ENCODE measurements around the gene NLE1.
"Not testable (repeated sequence)": the region's sequence is repeated elsewhere in the genome, so short reads cannot be mapped to it uniquely, and the experiment has no call there.

The NLE1 gene

GRCh38 chr17:35141681-35142466 is at the start of gene NLE1:
Gene NLE1, minus strand, starts transcription at chr17:35142303. Its CDS starts 28 bp downstream, at chr17:35142275.
- peak; percentile 63 for DNase-seq

GRCh38 chr17:35191001-35191695 is 49.0 kb upstream of the NLE1 start:
- DNase-seq = no peak

GRCh38 chr17:35189291-35189690 is 47.2 kb upstream of the NLE1 start:
- no peak for DNase-seq

- no peak for DNase-seq
Measured at GRCh38 chr17:35188111-35188510, 46.0 kb upstream of the NLE1 start.

GRCh38 chr17:35187481-35187880 is 45.4 kb upstream of the NLE1 start:
- DNase-seq = no peak

GRCh38 chr17:35185849-35186248 is 43.7 kb upstream of the NLE1 start:
- no peak for DNase-seq

- no peak for DNase-seq
Measured at GRCh38 chr17:35184274-35184673, 42.2 kb upstream of the NLE1 start.

GRCh38 chr17:35183332-35183731 is 41.2 kb upstream of the NLE1 start:
- DNase-seq = no peak

GRCh38 chr17:35179379-35179778 is 37.3 kb upstream of the NLE1 start:
- DNase-seq = not testable (repeated sequence)

GRCh38 chr17:35176897-35177296 is 34.8 kb upstream of the NLE1 start:
- no peak for DNase-seq

GRCh38 chr17:35175638-35176415 is 33.7 kb upstream of the NLE1 start:
- DNase-seq = no peak

GRCh38 chr17:35174835-35175334 is 32.8 kb upstream of the NLE1 start:
- DNase-seq = no peak

GRCh38 chr17:35172321-35172720 is 30.2 kb upstream of the NLE1 start:
- not testable (repeated sequence) for DNase-seq

GRCh38 chr17:35171834-35172233 is 29.7 kb upstream of the NLE1 start:
- DNase-seq = no peak

- no peak for DNase-seq
Measured at GRCh38 chr17:35170968-35171771, 29.1 kb upstream of the NLE1 start.

- DNase-seq = no peak
Measured at GRCh38 chr17:35169835-35170363, 27.8 kb upstream of the NLE1 start.

- no peak for DNase-seq
Measured at GRCh38 chr17:35167666-35168065, 25.6 kb upstream of the NLE1 start.

- no peak for DNase-seq
Measured at GRCh38 chr17:35167046-35167445, 24.9 kb upstream of the NLE1 start.

GRCh38 chr17:35166526-35166925 is 24.4 kb upstream of the NLE1 start:
- no peak for DNase-seq

GRCh38 chr17:35164716-35165115 is 22.6 kb upstream of the NLE1 start:
- no peak for DNase-seq

GRCh38 chr17:35163886-35164285 is 21.8 kb upstream of the NLE1 start:
- no peak for DNase-seq

GRCh38 chr17:35162755-35163154 is 20.7 kb upstream of the NLE1 start:
- no peak for DNase-seq

Measured in NCI-H1092 (cell line).